ENCODE results near the gene GRHL3.

Gene GRHL3

GRCh38 chr1:24293392-24294227 is 25.5 kb upstream of the GRHL3 start:
- no peak for DNase-seq (ENCODE audit: low read depth)

- no peak for DNase-seq (ENCODE audit: low read depth)
Measured at GRCh38 chr1:24294228-24294672, 24.9 kb upstream of the GRHL3 start.

GRCh38 chr1:24294716-24295371 is 24.3 kb upstream of the GRHL3 start:
- DNase-seq (ENCODE audit: low read depth) = no peak

- no peak for DNase-seq (ENCODE audit: low read depth)
Measured at GRCh38 chr1:24295535-24295934, 23.6 kb upstream of the GRHL3 start.

GRCh38 chr1:24297187-24297851 is 21.8 kb upstream of the GRHL3 start:
- no peak for DNase-seq (ENCODE audit: low read depth)

GRCh38 chr1:24297852-24298232 is 21.3 kb upstream of the GRHL3 start:
- no peak for DNase-seq (ENCODE audit: low read depth)

GRCh38 chr1:24298606-24299005 is 20.6 kb upstream of the GRHL3 start:
- no peak for DNase-seq (ENCODE audit: low read depth)

- no peak for DNase-seq (ENCODE audit: low read depth)
Measured at GRCh38 chr1:24299901-24300300, 19.3 kb upstream of the GRHL3 start.

- no peak for DNase-seq (ENCODE audit: low read depth)
Measured at GRCh38 chr1:24300971-24301784, 18.0 kb upstream of the GRHL3 start.

GRCh38 chr1:24301785-24302175 is 17.4 kb upstream of the GRHL3 start:
- DNase-seq (ENCODE audit: low read depth) = no peak

- DNase-seq (ENCODE audit: low read depth) = no peak
Measured at GRCh38 chr1:24302209-24302611, 16.9 kb upstream of the GRHL3 start.

- no peak for DNase-seq (ENCODE audit: low read depth)
Measured at GRCh38 chr1:24303600-24303999, 15.6 kb upstream of the GRHL3 start.

- DNase-seq (ENCODE audit: low read depth) = no peak
Measured at GRCh38 chr1:24304763-24305162, 14.4 kb upstream of the GRHL3 start.

GRCh38 chr1:24308365-24309015 is 10.7 kb upstream of the GRHL3 start:
- no peak for DNase-seq (ENCODE audit: low read depth)

- no peak for DNase-seq (ENCODE audit: low read depth)
Measured at GRCh38 chr1:24309762-24310485, 9.2 kb upstream of the GRHL3 start.

GRCh38 chr1:24311234-24311633 is 7.9 kb upstream of the GRHL3 start:
- no peak for DNase-seq (ENCODE audit: low read depth)

GRCh38 chr1:24311741-24312140 is 7.4 kb upstream of the GRHL3 start:
- no peak for DNase-seq (ENCODE audit: low read depth)

- no peak for DNase-seq (ENCODE audit: low read depth)
Measured at GRCh38 chr1:24315391-24315790, 3.8 kb upstream of the GRHL3 start.

GRCh38 chr1:24316645-24317044 is 2.5 kb upstream of the GRHL3 start:
- DNase-seq (ENCODE audit: low read depth) = no peak

- DNase-seq (ENCODE audit: low read depth) = no peak
Measured at GRCh38 chr1:24317081-24317480, 2.1 kb upstream of the GRHL3 start.

Data from activated T-cell treated with anti-CD3 and anti-CD28 coated beads for 1 hour (primary cell).